ENCODE measurements around the gene CAMK2A.

- TF ChIP-seq, protein P1, sequence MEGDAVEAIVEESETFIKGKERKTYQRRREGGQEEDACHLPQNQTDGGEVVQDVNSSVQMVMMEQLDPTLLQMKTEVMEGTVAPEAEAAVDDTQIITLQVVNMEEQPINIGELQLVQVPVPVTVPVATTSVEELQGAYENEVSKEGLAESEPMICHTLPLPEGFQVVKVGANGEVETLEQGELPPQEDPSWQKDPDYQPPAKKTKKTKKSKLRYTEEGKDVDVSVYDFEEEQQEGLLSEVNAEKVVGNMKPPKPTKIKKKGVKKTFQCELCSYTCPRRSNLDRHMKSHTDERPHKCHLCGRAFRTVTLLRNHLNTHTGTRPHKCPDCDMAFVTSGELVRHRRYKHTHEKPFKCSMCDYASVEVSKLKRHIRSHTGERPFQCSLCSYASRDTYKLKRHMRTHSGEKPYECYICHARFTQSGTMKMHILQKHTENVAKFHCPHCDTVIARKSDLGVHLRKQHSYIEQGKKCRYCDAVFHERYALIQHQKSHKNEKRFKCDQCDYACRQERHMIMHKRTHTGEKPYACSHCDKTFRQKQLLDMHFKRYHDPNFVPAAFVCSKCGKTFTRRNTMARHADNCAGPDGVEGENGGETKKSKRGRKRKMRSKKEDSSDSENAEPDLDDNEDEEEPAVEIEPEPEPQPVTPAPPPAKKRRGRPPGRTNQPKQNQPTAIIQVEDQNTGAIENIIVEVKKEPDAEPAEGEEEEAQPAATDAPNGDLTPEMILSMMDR (IDR thresholded peaks at IDR 0.05): no peak
- TF ChIP-seq POLR2A (IDR thresholded peaks at IDR 0.05): no peak
Measured at GRCh38 chr5:150261231-150261630, 28.3 kb downstream of the CAMK2A start.

Data from Peyer's patch (tissue), 4 donors.